Mucosa of descending colon (tissue), 3 donors: ENCODE measurements around the gene PDGFB. TPM values are rescaled to one million over a fixed set of nuclear protein-coding genes. Genes with fewer than 3 reads are reported as not detected.
A peak's percentile ranks its signal among the peaks of the same experiment; 100 is the strongest.

ENCODE experiments used
- ATAC-seq: fragments of 200-7000 bp; cut with Tn5 transposase; one replicate; pipeline ENCODE4 v1.9.1; 2020; ENCODE audit warnings: mild to moderate bottlenecking, moderate library complexity
- DNase-seq, 3 donors: peaks; one replicate each; pipeline ENCODE4 v3.0.0-alpha.2; 2020
- H3K36me3 ChIP-seq: fragments of 200-600 bp; one replicate; pipeline ENCODE4 v1.8.0; 2021; ENCODE audit warnings: low read depth, mild to moderate bottlenecking
- H3K4me1 ChIP-seq: fragments of 200-600 bp; one replicate; pipeline ENCODE4 v1.8.0; 2021; ENCODE audit warnings: low read depth, mild to moderate bottlenecking
- H3K4me3 ChIP-seq: fragments of 200-600 bp; one replicate; pipeline ENCODE4 v1.8.0; 2021; ENCODE audit warnings: mild to moderate bottlenecking
- H3K9me3 ChIP-seq: fragments of 200-600 bp; one replicate; pipeline ENCODE4 v1.8.0; 2021; ENCODE audit warnings: mild to moderate bottlenecking
- CTCF ChIP-seq: fragments of 200-600 bp; IDR thresholded peaks from one replicate; pipeline ENCODE4 v1.8.0; 2022; ENCODE audit warnings: antibody characterized with exemption, mild to moderate bottlenecking
- intact Hi-C, 2 donors: fragments of 100-400 bp; cut with DNase I in 1 of 2; cut with micrococcal nuclease in 1 of 2; formaldehyde crosslinking; loops; one replicate each; pipeline versions ENCODE4 v1.11.0 to v1.11.1; 2022; cut with DNase I, micrococcal nuclease
- total RNA-seq, 3 donors: library from RNA; stranded (reverse); fragmentation: NEBNext Ultra II Directional in 2 of 3; extraction: Animal tissue kit (Norgen Biotek cat#: 25700) in 2 of 3; gene quantifications; one replicate each; pipeline versions ENCODE4 v1.2.1 to v1.2.4, GENCODE V29; 2021 to 2023
- donor health status: DM: no; HTN: no; CAD: no; lungs with moderate emphysema.
- donor health status: DM: no; HTN: no; CAD: no.
- donor health status: DM: no; HTN: yes; CAD: no.

PDGFB gene
- total RNA-seq, 3 donors from 2014 or later = 1.8 to 16.6 (median 5.4) TPM

GRCh38 chr22:39290724-39291161 is 46.0 kb upstream of the PDGFB start:
- no peak for DNase-seq
- no peak for TF ChIP-seq CTCF
- intact Hi-C loops = no loop called here
- no peak overlapping the region for H3K4me3 ChIP-seq
- H3K9me3 ChIP-seq = no peaks in the 10 kb centered on the region
- H3K36me3 ChIP-seq = no peaks in the 10 kb centered on the region
- H3K4me1 ChIP-seq = peaks cover 5% of the 10 kb centered on the region
- ATAC-seq = peak; percentile 26

GRCh38 chr22:39289975-39290720 is 45.4 kb upstream of the PDGFB start:
- intact Hi-C loops = no loop called here
- H3K36me3 ChIP-seq = no peaks in the 10 kb centered on the region
- no peak for DNase-seq
- ATAC-seq = no peak
- no peak for TF ChIP-seq CTCF
- H3K9me3 ChIP-seq = peaks cover 2% of the 10 kb centered on the region
- peaks cover 5% of the 10 kb centered on the region for H3K4me1 ChIP-seq
- no peak overlapping the region for H3K4me3 ChIP-seq

- no peaks in the 10 kb centered on the region for H3K36me3 ChIP-seq
- intact Hi-C loops = no loop called here
- peaks cover 5% of the 10 kb centered on the region for H3K4me1 ChIP-seq
- H3K4me3 ChIP-seq = no peak overlapping the region
- DNase-seq (no peak), ATAC-seq (no peak)
- TF ChIP-seq CTCF = no peak
- H3K9me3 ChIP-seq = peaks cover 5% of the 10 kb centered on the region
Measured at GRCh38 chr22:39289533-39289932, 44.8 kb upstream of the PDGFB start.

- no peaks in the 10 kb centered on the region for H3K36me3 ChIP-seq
- H3K4me3 ChIP-seq = no peak overlapping the region
- intact Hi-C loops = no loop called here
- H3K4me1 ChIP-seq = peaks cover 5% of the 10 kb centered on the region
- no peak for TF ChIP-seq CTCF
- ATAC-seq (no peak), DNase-seq (no peak)
- peaks cover 5% of the 10 kb centered on the region for H3K9me3 ChIP-seq
Measured at GRCh38 chr22:39288135-39288898, 43.5 kb upstream of the PDGFB start.

GRCh38 chr22:39287076-39287725 is 42.4 kb upstream of the PDGFB start:
- H3K9me3 ChIP-seq = peaks cover 5% of the 10 kb centered on the region
- TF ChIP-seq CTCF = no peak
- no peak for DNase-seq
- H3K36me3 ChIP-seq = no peaks in the 10 kb centered on the region
- ATAC-seq = peak; percentile 39
- H3K4me3 ChIP-seq = no peak overlapping the region
- H3K4me1 ChIP-seq = peaks cover under 1% of the 10 kb centered on the region
- intact Hi-C loops = no loop called here
